ENCODE data around the gene SPATA6L. TPM values are rescaled to one million over a fixed set of nuclear protein-coding genes. Genes with fewer than 3 reads are reported as not detected.

Gene SPATA6L
- polyA plus RNA-seq, 4 donors, result 2.5 to 4.3 (median 3.4) TPM

GRCh38 chr9:4590430-4591122, 75.7 kb downstream of the SPATA6L start:
- no peak for DNase-seq (ENCODE audit: low read depth in 4 of 4, low spot score in 3 of 4)

GRCh38 chr9:4588721-4589120, 77.6 kb downstream of the SPATA6L start:
- no peak for DNase-seq (ENCODE audit: low read depth in 4 of 4, low spot score in 3 of 4)

- DNase-seq (ENCODE audit: low read depth in 4 of 4, low spot score in 3 of 4), result no peak
Measured at GRCh38 chr9:4585135-4585534, 81.1 kb downstream of the SPATA6L start.

- DNase-seq (ENCODE audit: low read depth in 4 of 4, low spot score in 3 of 4), result no peak
Measured at GRCh38 chr9:4584636-4585035, 81.6 kb downstream of the SPATA6L start.

- DNase-seq (ENCODE audit: low read depth in 4 of 4, low spot score in 3 of 4), result no peak
Measured at GRCh38 chr9:4583001-4583400, 83.3 kb downstream of the SPATA6L start.

GRCh38 chr9:4581861-4582565, 84.3 kb downstream of the SPATA6L start:
- no peak for DNase-seq (ENCODE audit: low read depth in 4 of 4, low spot score in 3 of 4)

- no peak for DNase-seq (ENCODE audit: low read depth in 4 of 4, low spot score in 3 of 4)
Measured at GRCh38 chr9:4581035-4581760, 85.1 kb downstream of the SPATA6L start.

GRCh38 chr9:4579001-4579400, 87.3 kb downstream of the SPATA6L start:
- DNase-seq (ENCODE audit: low read depth in 4 of 4, low spot score in 3 of 4), result no peak

GRCh38 chr9:4576448-4576847, 89.8 kb downstream of the SPATA6L start:
- DNase-seq (ENCODE audit: low read depth in 4 of 4, low spot score in 3 of 4), result no peak

GRCh38 chr9:4575997-4576396, 90.3 kb downstream of the SPATA6L start:
- DNase-seq (ENCODE audit: low read depth in 4 of 4, low spot score in 3 of 4), result no peak

GRCh38 chr9:4574657-4575243, 91.5 kb downstream of the SPATA6L start:
- DNase-seq (ENCODE audit: low read depth in 4 of 4, low spot score in 3 of 4), result no peak

GRCh38 chr9:4573634-4574389, 92.5 kb downstream of the SPATA6L start:
- DNase-seq (ENCODE audit: low read depth in 4 of 4, low spot score in 3 of 4), result no peak

GRCh38 chr9:4573176-4573575, 93.1 kb downstream of the SPATA6L start:
- DNase-seq (ENCODE audit: low read depth in 4 of 4, low spot score in 3 of 4), result no peak

- no peak for DNase-seq (ENCODE audit: low read depth in 4 of 4, low spot score in 3 of 4)
Measured at GRCh38 chr9:4572184-4572826, 94.0 kb downstream of the SPATA6L start.

GRCh38 chr9:4569101-4569500, 97.2 kb downstream of the SPATA6L start:
- DNase-seq (ENCODE audit: low read depth in 4 of 4, low spot score in 3 of 4), result no peak

GRCh38 chr9:4567601-4568000, 98.7 kb downstream of the SPATA6L start:
- DNase-seq (ENCODE audit: low read depth in 4 of 4, low spot score in 3 of 4), result no peak

GRCh38 chr9:4566806-4567205, 99.5 kb downstream of the SPATA6L start:
- no peak for DNase-seq (ENCODE audit: low read depth in 4 of 4, low spot score in 3 of 4)

- DNase-seq (ENCODE audit: low read depth in 4 of 4, low spot score in 3 of 4), result no peak
Measured at GRCh38 chr9:4563105-4563504, 103.2 kb downstream of the SPATA6L start.

GRCh38 chr9:4559261-4560182, 106.8 kb downstream of the SPATA6L start:
- no peak for DNase-seq (ENCODE audit: low read depth in 4 of 4, low spot score in 3 of 4)

Measured in right renal pelvis (tissue), 4 donors.